C4-2B (cell line): ENCODE data around the gene RPH3AL.

ENCODE experiments used
- H3K27ac ChIP-seq: fragments of 450-650 bp; 2 replicates; pipeline ENCODE4 v1.5.1; 2017
- ZFX ChIP-seq: fragments of 450-650 bp; IDR thresholded peaks from 2 replicates; pipeline ENCODE4 v1.6.1; 2017
- TF ChIP-seq, protein P1 (sequence below): fragments of 450-650 bp; conservative IDR thresholded peaks from 2 replicates; pipeline ENCODE4 v1.5.1; 2017; ENCODE audit warnings: mild to moderate bottlenecking

RPH3AL gene

DNA sequence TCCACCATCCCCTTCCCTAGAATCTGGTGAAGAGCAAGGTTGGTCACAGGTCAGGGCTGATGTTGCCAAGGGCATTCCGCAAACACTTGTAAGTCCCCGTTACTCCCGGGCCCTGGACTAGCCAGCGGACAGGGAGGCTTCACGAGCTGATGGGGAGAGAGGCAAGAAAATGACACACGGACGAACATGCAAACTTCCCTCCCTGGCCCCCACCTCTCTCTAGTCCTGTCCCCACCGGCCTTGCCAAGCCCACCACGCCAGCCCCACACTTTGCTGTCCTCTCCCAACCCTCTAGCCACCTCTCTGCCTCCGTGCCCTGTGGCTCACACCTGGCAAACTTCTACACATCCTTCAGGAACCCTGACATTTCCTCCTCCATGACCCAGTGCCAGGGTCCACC lies 54.8 kb downstream of the RPH3AL start:
- no peak overlapping the region for H3K27ac ChIP-seq
- TF ChIP-seq, protein P1, sequence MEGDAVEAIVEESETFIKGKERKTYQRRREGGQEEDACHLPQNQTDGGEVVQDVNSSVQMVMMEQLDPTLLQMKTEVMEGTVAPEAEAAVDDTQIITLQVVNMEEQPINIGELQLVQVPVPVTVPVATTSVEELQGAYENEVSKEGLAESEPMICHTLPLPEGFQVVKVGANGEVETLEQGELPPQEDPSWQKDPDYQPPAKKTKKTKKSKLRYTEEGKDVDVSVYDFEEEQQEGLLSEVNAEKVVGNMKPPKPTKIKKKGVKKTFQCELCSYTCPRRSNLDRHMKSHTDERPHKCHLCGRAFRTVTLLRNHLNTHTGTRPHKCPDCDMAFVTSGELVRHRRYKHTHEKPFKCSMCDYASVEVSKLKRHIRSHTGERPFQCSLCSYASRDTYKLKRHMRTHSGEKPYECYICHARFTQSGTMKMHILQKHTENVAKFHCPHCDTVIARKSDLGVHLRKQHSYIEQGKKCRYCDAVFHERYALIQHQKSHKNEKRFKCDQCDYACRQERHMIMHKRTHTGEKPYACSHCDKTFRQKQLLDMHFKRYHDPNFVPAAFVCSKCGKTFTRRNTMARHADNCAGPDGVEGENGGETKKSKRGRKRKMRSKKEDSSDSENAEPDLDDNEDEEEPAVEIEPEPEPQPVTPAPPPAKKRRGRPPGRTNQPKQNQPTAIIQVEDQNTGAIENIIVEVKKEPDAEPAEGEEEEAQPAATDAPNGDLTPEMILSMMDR: no peak
- TF ChIP-seq ZFX: no peak

DNA sequence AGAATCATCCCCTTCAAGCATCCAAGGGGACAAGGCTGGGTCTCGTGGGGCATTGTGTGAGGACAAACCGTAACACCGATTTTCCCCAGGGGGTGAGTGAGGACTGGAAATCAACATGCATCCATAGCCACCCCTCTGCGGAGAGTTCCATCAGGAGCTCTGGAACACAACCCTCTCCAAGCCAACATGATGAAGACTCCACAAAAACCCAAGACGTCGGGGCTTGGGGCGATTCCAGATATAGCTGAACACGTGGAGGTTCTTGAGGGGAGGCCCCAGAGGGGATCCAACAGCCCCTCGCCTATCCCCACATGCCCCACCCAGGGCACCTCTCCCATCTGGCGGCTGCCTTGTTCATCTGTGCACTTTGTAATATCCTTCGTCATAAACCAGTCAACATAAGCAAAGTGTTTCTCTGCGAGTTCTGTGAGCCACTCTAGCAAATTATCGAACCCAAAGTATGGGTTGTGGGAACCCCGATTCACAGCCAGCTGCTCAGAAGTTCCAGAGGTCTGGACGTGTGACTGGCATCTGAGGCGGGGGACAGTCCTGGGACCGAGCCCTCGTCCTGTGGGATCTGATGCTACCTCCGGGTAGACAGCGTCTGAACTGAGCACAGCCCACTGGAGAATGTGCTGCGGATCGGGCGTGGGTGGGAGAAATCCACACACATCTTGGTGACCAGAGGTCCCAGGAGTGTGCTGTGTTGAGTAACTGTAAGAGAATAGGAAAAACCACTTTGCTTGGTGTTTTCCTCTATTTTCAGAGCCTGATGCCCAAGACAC lies 55.5 kb downstream of the RPH3AL start:
- TF ChIP-seq, protein P1: no peak
- no peak for TF ChIP-seq ZFX
- H3K27ac ChIP-seq: no peak overlapping the region

DNA sequence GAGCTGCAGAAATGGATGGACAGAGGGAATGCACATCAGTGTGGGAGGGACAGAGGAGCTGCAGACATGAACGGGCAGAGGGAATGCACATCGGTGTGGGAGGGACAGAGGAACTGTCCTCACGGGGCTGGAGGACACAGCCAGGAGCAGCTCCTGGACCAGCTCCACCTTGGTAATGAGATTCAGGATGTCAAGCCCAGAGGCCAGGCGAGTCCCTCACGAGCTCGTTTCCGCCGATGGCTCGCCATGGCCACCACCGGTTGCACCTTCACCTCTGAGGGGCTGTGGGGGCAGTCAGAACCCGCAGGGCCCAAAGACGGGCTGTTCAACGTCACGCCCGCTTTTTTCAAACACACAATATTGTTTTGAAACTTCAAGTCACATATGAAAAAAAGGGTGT lies 56.2 kb downstream of the RPH3AL start:
- no peak for TF ChIP-seq ZFX
- TF ChIP-seq, protein P1: no peak
- no peak overlapping the region for H3K27ac ChIP-seq

DNA sequence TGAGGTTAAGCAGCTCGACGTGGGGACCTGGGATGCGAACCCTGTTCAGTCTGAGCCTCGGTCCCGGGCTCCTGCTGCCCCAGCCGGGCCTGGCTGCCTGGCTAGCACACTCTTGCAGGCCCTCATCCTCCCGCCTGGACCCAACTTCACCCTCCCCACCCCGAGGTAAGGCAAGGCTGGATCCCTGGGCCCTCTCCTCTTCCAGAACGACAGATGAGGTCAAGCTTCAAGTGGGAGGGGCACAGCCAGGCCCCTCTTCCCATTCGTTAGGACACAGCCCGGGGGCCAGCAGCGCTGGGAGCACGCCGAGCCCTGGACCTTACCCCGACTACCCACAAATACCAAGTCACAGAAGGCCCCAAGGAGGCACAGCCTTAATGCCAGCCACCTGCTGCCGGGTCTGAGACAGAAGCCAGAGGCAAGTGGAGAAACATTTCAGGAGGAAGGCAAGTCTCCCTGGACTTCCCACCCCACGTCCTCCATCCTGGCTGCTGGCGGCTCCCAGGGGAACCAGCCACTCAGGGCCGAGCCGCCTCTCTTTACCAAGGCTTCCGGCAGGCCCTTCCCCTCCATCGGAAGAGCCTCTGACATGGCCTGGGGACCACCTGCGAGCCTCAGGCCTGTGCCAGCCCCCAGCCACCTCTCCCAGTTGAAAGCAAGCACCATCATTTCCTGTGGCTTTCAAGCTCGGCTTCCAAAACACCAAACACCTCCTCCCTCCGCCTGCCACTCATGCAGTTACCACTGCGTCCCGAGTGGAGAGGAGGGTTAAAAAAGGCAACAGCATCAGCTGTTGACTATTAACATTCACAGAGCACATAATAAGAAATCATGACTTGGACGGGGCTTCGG lies 59.9 kb downstream of the RPH3AL start:
- no peak overlapping the region for H3K27ac ChIP-seq
- TF ChIP-seq ZFX: no peak
- TF ChIP-seq, protein P1: no peak

DNA sequence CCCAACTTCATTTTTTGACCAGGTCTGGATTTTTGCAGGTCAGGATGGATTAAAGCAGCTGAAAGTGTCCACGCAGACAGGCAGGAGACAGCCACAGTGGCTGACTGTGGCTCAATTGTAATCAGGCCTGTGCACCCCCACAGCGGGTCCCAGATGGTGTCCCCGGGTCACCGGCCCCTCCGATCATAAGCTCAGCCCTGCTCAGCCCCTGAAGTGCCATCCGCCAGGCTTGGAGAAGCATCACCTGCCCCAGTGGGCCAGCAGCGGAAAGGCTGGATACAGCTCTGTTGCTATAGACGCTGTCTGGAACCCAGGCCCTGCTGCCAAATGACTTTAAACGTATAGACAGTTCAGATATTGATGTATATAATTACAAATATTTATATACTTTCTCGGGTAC lies 60.6 kb downstream of the RPH3AL start:
- TF ChIP-seq ZFX: no peak
- TF ChIP-seq, protein P1: no peak
- no peak overlapping the region for H3K27ac ChIP-seq

DNA sequence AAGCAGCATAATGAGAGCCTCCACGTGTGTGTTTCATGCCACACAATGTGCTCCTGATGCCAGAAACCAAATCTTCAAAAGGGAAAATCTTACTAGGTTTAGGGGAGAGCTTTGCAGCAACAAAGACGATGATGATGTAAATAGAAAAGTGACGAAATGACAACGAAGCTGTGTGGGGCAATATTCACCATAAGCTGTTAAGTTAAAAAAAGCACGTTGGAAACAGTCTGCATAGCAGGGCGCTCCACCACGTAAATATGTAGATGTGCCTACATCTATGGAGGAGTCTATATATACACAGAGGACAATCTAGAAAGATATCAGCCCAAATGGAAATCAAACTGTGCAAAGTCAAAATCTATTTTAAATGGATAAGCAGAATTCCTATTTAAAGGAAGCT lies 61.0 kb downstream of the RPH3AL start:
- H3K27ac ChIP-seq: no peak overlapping the region
- TF ChIP-seq, protein P1: no peak
- no peak for TF ChIP-seq ZFX

DNA sequence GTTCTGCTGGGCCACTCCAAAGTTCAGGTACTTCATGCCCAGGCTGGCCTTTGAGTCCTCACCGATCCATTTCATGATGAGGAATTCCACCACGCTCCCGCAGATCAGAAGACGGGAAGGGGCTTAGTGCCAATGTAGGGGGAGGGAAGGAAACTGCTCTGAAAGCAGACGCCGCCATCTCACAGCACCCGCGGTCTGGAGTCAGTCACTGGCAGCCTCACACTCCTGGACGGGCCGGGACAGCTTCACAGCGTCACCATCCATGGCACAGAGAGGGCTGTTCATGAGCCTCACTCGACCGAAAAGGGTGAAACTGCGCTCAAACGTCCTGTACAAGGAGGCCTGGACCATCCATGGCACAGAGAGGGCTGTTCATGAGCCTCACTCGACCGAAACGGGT lies 62.0 kb downstream of the RPH3AL start:
- H3K27ac ChIP-seq: no peak overlapping the region
- TF ChIP-seq, protein P1: no peak
- TF ChIP-seq ZFX: no peak
